ENCODE measurements around the gene CD28.

CD28 gene

DNA sequence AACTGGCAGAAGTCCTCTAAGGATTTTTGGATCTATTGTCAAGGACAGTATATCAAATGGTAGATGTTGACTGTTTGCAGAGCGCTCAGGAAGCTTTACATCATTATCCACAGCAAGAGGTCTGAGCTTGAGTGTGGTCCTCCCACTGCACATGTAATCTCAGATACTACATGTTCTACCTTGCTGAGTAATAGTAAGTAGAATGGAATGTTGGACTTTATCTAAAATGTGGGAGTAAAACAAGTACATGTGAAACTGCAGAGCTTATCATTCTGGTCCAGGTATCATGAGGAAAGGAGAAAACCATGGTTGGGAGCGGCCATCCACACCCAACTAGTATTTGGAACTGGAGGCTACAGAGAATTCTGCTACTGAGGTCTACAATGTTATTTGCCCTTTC, 19.3 kb upstream of the CD28 start:
- H3K4me1 Mint-ChIP-seq: peaks cover 89% of the 10 kb centered on the region
- no peaks in the 10 kb centered on the region for H3K9me3 Mint-ChIP-seq
- no peaks in the 10 kb centered on the region for H3K36me3 Mint-ChIP-seq (ENCODE audit: low read depth)
- no peaks in the 10 kb centered on the region for H3K27me3 Mint-ChIP-seq (ENCODE audit: low read depth)
- peak overlapping the region; percentile 26 to 63 (median 46) for H3K27ac Mint-ChIP-seq
- H3K4me3 Mint-ChIP-seq: peak overlapping the region in 1 of 3 experiments; percentile 12
- TF ChIP-seq, protein P1, sequence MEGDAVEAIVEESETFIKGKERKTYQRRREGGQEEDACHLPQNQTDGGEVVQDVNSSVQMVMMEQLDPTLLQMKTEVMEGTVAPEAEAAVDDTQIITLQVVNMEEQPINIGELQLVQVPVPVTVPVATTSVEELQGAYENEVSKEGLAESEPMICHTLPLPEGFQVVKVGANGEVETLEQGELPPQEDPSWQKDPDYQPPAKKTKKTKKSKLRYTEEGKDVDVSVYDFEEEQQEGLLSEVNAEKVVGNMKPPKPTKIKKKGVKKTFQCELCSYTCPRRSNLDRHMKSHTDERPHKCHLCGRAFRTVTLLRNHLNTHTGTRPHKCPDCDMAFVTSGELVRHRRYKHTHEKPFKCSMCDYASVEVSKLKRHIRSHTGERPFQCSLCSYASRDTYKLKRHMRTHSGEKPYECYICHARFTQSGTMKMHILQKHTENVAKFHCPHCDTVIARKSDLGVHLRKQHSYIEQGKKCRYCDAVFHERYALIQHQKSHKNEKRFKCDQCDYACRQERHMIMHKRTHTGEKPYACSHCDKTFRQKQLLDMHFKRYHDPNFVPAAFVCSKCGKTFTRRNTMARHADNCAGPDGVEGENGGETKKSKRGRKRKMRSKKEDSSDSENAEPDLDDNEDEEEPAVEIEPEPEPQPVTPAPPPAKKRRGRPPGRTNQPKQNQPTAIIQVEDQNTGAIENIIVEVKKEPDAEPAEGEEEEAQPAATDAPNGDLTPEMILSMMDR (IDR thresholded peaks at IDR 0.05; ENCODE audit: unreplicated experiment in 3 of 3): no peak

DNA sequence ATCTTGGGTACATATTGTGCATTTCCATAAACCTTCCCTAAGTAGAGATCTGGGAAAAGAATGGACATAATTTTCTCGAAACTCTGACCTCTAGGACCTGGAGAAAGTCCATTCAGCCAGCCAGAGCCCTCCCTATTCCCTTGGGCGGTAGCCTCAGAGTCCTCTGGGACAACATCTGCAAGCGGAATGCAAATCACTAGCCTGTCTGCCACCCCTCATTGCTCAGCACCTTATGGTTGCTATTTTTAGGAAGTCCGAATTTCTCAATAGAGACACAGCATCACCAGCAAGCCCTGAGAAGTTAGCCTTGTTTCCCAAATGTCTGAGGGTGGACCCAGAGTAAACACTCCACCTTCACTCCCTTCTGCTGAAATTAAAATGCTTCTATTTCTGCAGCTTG, 17.6 kb upstream of the CD28 start:
- Mint-ChIP-seq H3K4me3 (no peak overlapping the region), H3K27me3 (ENCODE audit: low read depth) (no peaks in the 10 kb centered on the region), H3K27ac (peak overlapping the region; percentile 79 to 93 (median 93)), H3K9me3 (no peaks in the 10 kb centered on the region), H3K36me3 (ENCODE audit: low read depth) (no peaks in the 10 kb centered on the region), H3K4me1 (peaks cover 86% of the 10 kb centered on the region)
- TF ChIP-seq, protein P1 (IDR thresholded peaks at IDR 0.05; ENCODE audit: unreplicated experiment in 3 of 3): no peak

DNA sequence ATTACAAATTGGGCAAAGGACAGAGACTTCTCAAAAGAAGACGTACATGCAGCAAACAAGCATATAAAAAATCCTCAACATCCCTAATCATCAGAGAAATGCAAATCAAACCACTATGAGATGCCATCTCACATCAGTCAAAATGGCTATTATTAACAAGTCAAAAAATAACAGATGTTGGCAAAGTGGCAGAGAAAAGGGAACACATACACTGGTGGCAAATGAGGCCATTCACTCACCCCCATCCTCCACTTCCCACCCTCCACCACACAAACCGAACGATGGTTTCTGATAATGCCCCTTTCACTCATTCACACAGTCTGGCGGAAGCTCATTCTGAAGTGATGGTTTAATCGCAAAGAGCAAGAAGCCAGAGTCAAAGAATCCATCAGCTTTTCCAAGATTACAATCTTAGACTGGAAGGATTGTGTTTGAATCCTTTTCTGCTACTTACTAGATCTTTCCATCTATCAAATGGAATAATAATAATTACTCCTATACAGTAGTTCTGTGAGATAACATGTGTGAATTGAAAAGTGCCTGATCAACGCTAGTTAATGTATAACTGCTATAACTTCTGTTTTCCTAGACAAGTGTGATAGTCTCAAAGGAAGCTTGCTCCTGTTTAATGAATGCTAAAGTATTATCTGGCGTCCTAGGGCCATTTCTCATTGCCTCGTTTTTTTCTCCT, 16.9 kb upstream of the CD28 start:
- H3K27me3 Mint-ChIP-seq (ENCODE audit: low read depth): no peaks in the 10 kb centered on the region
- H3K9me3 Mint-ChIP-seq: no peaks in the 10 kb centered on the region
- H3K4me3 Mint-ChIP-seq: peak overlapping the region in 2 of 3 experiments; percentile 2 to 18
- peak overlapping the region; percentile 79 to 93 (median 93) for H3K27ac Mint-ChIP-seq
- peaks cover 89% of the 10 kb centered on the region for H3K4me1 Mint-ChIP-seq
- TF ChIP-seq, protein P1 (IDR thresholded peaks at IDR 0.05; ENCODE audit: unreplicated experiment in 3 of 3): no peak
- H3K36me3 Mint-ChIP-seq (ENCODE audit: low read depth): no peaks in the 10 kb centered on the region

DNA sequence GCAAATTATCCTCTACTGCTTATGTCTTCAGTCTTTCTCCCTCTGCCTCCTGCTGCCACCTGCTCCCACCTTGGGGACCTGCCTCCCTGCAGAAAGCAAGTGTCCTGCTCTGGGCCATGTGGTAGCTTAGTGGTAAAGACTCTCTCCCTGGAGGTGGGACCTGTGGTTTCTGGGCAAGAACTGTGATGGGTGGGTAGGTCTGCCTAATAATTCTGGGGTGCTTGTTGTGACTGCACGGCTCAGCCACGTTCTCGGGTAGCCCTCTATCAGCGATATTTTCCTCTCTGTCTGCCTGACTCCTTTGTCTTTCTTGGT, 16.4 kb upstream of the CD28 start:
- H3K27ac Mint-ChIP-seq: peak overlapping the region; percentile 79 to 93 (median 93)
- H3K36me3 Mint-ChIP-seq (ENCODE audit: low read depth): no peaks in the 10 kb centered on the region
- TF ChIP-seq, protein P1 (IDR thresholded peaks at IDR 0.05; ENCODE audit: unreplicated experiment in 3 of 3): no peak
- peak overlapping the region; percentile 6 to 18 (median 11) for H3K4me3 Mint-ChIP-seq
- peaks cover 85% of the 10 kb centered on the region for H3K4me1 Mint-ChIP-seq
- H3K9me3 Mint-ChIP-seq: no peaks in the 10 kb centered on the region
- no peaks in the 10 kb centered on the region for H3K27me3 Mint-ChIP-seq (ENCODE audit: low read depth)

DNA sequence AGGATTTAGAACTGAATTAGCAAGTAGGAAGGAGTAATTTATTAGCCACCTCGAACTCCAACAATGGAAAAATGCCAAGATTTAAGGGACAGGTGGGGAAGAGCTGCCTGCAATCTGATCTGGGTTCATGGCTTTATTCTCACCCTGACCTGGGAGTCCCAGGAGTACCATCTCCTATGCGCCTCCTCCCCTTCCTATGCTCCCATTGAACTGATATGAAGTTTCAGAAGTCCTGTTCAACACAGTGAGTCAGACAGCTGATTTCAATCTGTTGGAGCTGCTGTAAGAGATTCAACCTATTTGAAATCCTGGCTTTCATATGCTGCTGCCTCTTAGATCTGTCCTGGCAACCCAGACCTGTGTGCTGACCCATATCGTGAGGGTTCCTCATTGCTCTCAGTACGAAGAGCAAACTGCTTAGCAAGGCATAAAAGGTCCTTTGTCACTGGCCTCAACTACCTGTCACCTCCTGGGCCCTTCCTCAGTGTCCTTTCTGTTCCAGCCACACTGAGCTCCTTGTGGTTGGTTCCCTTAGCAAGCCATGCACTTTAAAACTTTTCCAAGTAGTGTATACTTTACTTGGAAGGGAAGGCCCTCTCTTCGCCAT, 15.9 kb upstream of the CD28 start:
- TF ChIP-seq, protein P1 (IDR thresholded peaks at IDR 0.05; ENCODE audit: unreplicated experiment in 3 of 3): no peak
- Mint-ChIP-seq H3K9me3 (no peaks in the 10 kb centered on the region), H3K27me3 (ENCODE audit: low read depth) (no peaks in the 10 kb centered on the region), H3K36me3 (ENCODE audit: low read depth) (no peaks in the 10 kb centered on the region), H3K4me3 (peak overlapping the region in 2 of 3 experiments; percentile 6 to 11), H3K4me1 (peaks cover 80% of the 10 kb centered on the region), H3K27ac (peak overlapping the region; percentile 79 to 93 (median 93))

DNA sequence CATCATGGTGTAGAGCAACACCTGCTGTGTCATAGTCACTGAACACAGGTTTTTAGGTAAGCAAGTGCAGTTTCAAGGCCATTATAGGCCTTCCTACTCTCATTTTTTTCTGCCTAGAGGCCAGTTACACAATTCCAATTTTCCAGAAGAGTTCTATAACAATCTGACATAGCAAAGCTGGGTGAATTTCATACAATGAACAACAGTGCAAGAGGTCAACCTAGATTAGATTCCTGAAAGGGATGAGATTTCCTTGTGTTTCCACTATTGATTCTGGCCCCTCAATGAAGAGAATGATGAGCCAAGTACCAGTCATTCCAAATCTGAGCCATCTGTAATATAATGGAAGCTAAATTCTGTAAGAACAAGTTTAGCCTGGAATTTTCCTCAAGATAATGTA, 15.3 kb upstream of the CD28 start:
- no peaks in the 10 kb centered on the region for H3K9me3 Mint-ChIP-seq
- no peaks in the 10 kb centered on the region for H3K27me3 Mint-ChIP-seq (ENCODE audit: low read depth)
- no peak overlapping the region for H3K4me3 Mint-ChIP-seq
- H3K4me1 Mint-ChIP-seq: peaks cover 75% of the 10 kb centered on the region
- TF ChIP-seq, protein P1 (IDR thresholded peaks at IDR 0.05; ENCODE audit: unreplicated experiment in 3 of 3): no peak
- no peaks in the 10 kb centered on the region for H3K36me3 Mint-ChIP-seq (ENCODE audit: low read depth)
- peak overlapping the region; percentile 79 to 93 (median 93) for H3K27ac Mint-ChIP-seq

Data from nephron (organoid).